ENCODE data around the gene TTLL8.

Gene TTLL8

GRCh38 chr22:49976439-49977175 is 81.5 kb downstream of the TTLL8 start:
- DNase-seq = no peak

GRCh38 chr22:49975543-49976389 is 82.3 kb downstream of the TTLL8 start:
- DNase-seq = no peak

GRCh38 chr22:49973018-49973961 is 84.8 kb downstream of the TTLL8 start:
- DNase-seq = no peak

GRCh38 chr22:49972163-49973017 is 85.7 kb downstream of the TTLL8 start:
- no peak for DNase-seq

GRCh38 chr22:49971232-49972162 is 86.6 kb downstream of the TTLL8 start:
- DNase-seq = no peak

- peak; percentile 79 to 83 for DNase-seq
Measured at GRCh38 chr22:49970528-49971231, 87.4 kb downstream of the TTLL8 start.

- DNase-seq = no peak
Measured at GRCh38 chr22:49969751-49970527, 88.2 kb downstream of the TTLL8 start.

GRCh38 chr22:49968831-49969661 is 89.1 kb downstream of the TTLL8 start:
- no peak for DNase-seq
